HepG2 (cell line): ENCODE measurements around the gene AGAP1. TPM values are rescaled to one million over a fixed set of nuclear protein-coding genes. Genes with fewer than 3 reads are reported as not detected.
A peak's percentile ranks its signal among the peaks of the same experiment; 100 is the strongest.

Experiments used
- BATF2 ChIP-seq: sonication (generic); formaldehyde crosslinking; IDR thresholded peaks from 2 replicates; pipeline ENCODE4 v1.8.0; 2022; ENCODE audit warnings: mild to moderate bottlenecking, missing genetic modification reagents, moderate library complexity
- CBFB ChIP-seq: sonication (generic); formaldehyde crosslinking; IDR thresholded peaks from 2 replicates; pipeline ENCODE4 v1.4.0; 2020; ENCODE audit warnings: missing genetic modification reagents
- CBX1 ChIP-seq: IDR thresholded peaks from one replicate; pipeline ENCODE4 v1.6.1; 2016; ENCODE audit warnings: antibody characterized with exemption, low read depth
- CSRNP2 ChIP-seq: sonication (generic); formaldehyde crosslinking; conservative IDR thresholded peaks from 2 replicates; pipeline ENCODE4 v1.8.0; 2022; ENCODE audit warnings: low read depth, missing genetic modification reagents
- FOXK2 ChIP-seq: fragments of 450-650 bp; IDR thresholded peaks from 2 replicates; pipeline ENCODE4 v1.6.1; 2016
- HNRNPL ChIP-seq: fragments of 200-400 bp; formaldehyde crosslinking; IDR thresholded peaks from 2 replicates; pipeline ENCODE4 v1.6.1; 2017; ENCODE audit warnings: mild to moderate bottlenecking, low read depth, low read length
- IKZF4 ChIP-seq: sonication (generic); formaldehyde crosslinking; IDR thresholded peaks from 2 replicates; pipeline ENCODE4 v1.5.1; 2020; ENCODE audit warnings: borderline replicate concordance, mild to moderate bottlenecking, low read depth, missing genetic modification reagents; ENCODE audit errors: not compliant biosample characterization
- KMT2B ChIP-seq: IDR thresholded peaks from 2 replicates; pipeline ENCODE4 v1.6.1; 2016; ENCODE audit warnings: missing genetic modification reagents, missing compliant biosample characterization
- MED1 ChIP-seq: sonication (generic); formaldehyde crosslinking; IDR thresholded peaks from 2 replicates; pipeline ENCODE4 v1.4.0; 2020; ENCODE audit warnings: missing genetic modification reagents
- NFKB2 ChIP-seq: sonication (generic); formaldehyde crosslinking; IDR thresholded peaks from 2 replicates; pipeline ENCODE4 v1.4.0; 2020; ENCODE audit warnings: missing genetic modification reagents, borderline replicate concordance
- ONECUT2 ChIP-seq: sonication (generic); formaldehyde crosslinking; IDR thresholded peaks from 2 replicates; pipeline ENCODE4 v1.4.0; 2020; ENCODE audit warnings: missing genetic modification reagents
- PBX3 ChIP-seq: sonication (generic); formaldehyde crosslinking; IDR thresholded peaks from 2 replicates; pipeline ENCODE4 v1.8.1; 2023; ENCODE audit warnings: missing genetic modification reagents, inconsistent platforms, borderline replicate concordance
- PHF21A ChIP-seq: sonication (generic); formaldehyde crosslinking; IDR thresholded peaks from 2 replicates; pipeline ENCODE4 v1.5.0; 2020; ENCODE audit warnings: mild to moderate bottlenecking, missing genetic modification reagents
- PTBP1 ChIP-seq: fragments of 200-400 bp; formaldehyde crosslinking; IDR thresholded peaks from 2 replicates; pipeline ENCODE4 v1.6.1; 2018; ENCODE audit warnings: low read length, low read depth; ENCODE audit not compliant: poor library complexity, severe bottlenecking
- RELA ChIP-seq: sonication (generic); formaldehyde crosslinking; IDR thresholded peaks from 2 replicates; pipeline ENCODE4 v1.4.0; 2020; ENCODE audit warnings: missing genetic modification reagents
- SP140L ChIP-seq: sonication (generic); formaldehyde crosslinking; IDR thresholded peaks from 2 replicates; pipeline ENCODE4 v1.4.0; 2020; ENCODE audit warnings: missing genetic modification reagents, borderline replicate concordance
- XRCC5 ChIP-seq: fragments of 200-400 bp; formaldehyde crosslinking; optimal IDR thresholded peaks from 2 replicates; pipeline ENCODE3; 2017; ENCODE audit warnings: mild to moderate bottlenecking, low read length
- ZFX ChIP-seq: sonication (generic); formaldehyde crosslinking; IDR thresholded peaks from 2 replicates; pipeline ENCODE4 v1.4.0; 2020; ENCODE audit warnings: mild to moderate bottlenecking, low read depth, missing genetic modification reagents, moderate library complexity
- ZNF570 ChIP-seq: sonication (generic); formaldehyde crosslinking; IDR thresholded peaks from 2 replicates; pipeline ENCODE4 v1.4.0; 2020; ENCODE audit warnings: mild to moderate bottlenecking, missing genetic modification reagents, borderline replicate concordance
- ZNF577 ChIP-seq: sonication (generic); formaldehyde crosslinking; IDR thresholded peaks from 2 replicates; pipeline ENCODE4 v1.4.0; 2020; ENCODE audit warnings: mild to moderate bottlenecking, low read depth, missing genetic modification reagents, borderline replicate concordance
- ZNF605 ChIP-seq: sonication (generic); formaldehyde crosslinking; IDR thresholded peaks from 2 replicates; pipeline ENCODE4 v1.8.0; 2022; ENCODE audit warnings: mild to moderate bottlenecking, missing genetic modification reagents
- ZNF687 ChIP-seq: sonication (generic); formaldehyde crosslinking; IDR thresholded peaks from 2 replicates; pipeline ENCODE4 v1.5.1; 2020; ENCODE audit warnings: mild to moderate bottlenecking, missing genetic modification reagents, moderate library complexity
- ZNF776 ChIP-seq: sonication (generic); formaldehyde crosslinking; IDR thresholded peaks from 2 replicates; pipeline ENCODE4 v1.4.0; 2020; ENCODE audit warnings: mild to moderate bottlenecking, missing genetic modification reagents
- polyA plus RNA-seq, 8 experiments: library from polyadenylated mRNA; depleted of rRNA in 3 of 8; stranded (reverse) in 7 of 8; unstranded in 1 of 8; fragments of >200 nt; fragmentation: Illumina TruSeq in 4 of 8; extraction: Trizol in 4 of 8; gene quantifications; 2 replicates each; pipeline versions ENCODE4 v1.2.1 to v1.2.3, GENCODE V29; 2011 to 2016; ENCODE audit warnings: low read depth in 4 of 8, missing spikeins in 1 of 8, mixed read lengths in 1 of 8; ENCODE audit not compliant: insufficient read depth in 1 of 8
- total RNA-seq, 5 experiments: library from RNA; depleted of rRNA; stranded (reverse); fragments of >200 nt; fragmentation: Illumina TruSeq; extraction: Trizol; gene quantifications; 2 replicates each; pipeline ENCODE4 v1.2.3, GENCODE V29; 2016; ENCODE audit warnings: low read depth in 1 of 5

The AGAP1 gene
- total and polyA plus RNA-seq, 2 of the 13 experiments (the other 11 are each of a cell fraction or from before 2014, with no cell fraction given) = 21.2 to 32.7 TPM

GRCh38 chr2:235495373-235496238 is 1.8 kb downstream of the AGAP1 start (continued):
- TF ChIP-seq FOXK2 (no peak), NFKB2 (CRISPR knock-in tag) (no peak), XRCC5 (peak; percentile 25), ONECUT2 (CRISPR knock-in tag) (no peak), MED1 (no peak), PTBP1 (no peak), HNRNPL (peak; percentile 57; the same call in 1 of the 2 replicates), ZNF577 (CRISPR knock-in tag) (no peak), BATF2 (no peak), ZNF687 (peak; percentile 69), ZFX (CRISPR knock-in tag) (no peak; the same call in 1 of the 2 replicates), ZNF605 (CRISPR knock-in tag) (no peak), KMT2B (0 out of 2 replicates have a peak, but pooled peaks have one; percentile 22), PHF21A (CRISPR knock-in tag) (no peak; the same call in 1 of the 2 replicates), ZNF776 (CRISPR knock-in tag) (no peak; the same call in 1 of the 2 replicates), IKZF4 (peak; percentile 36), RELA (no peak), CBFB (CRISPR knock-in tag) (no peak), SP140L (CRISPR knock-in tag) (no peak), ZNF570 (no peak), PBX3 (CRISPR knock-in tag) (no peak), CBX1 (no peak), CSRNP2 (CRISPR knock-in tag) (no peak)
